GM12801 (cell line): Measurements from ENCODE around the gene CDC42BPA.

ENCODE experiments used
- CTCF ChIP-seq: IDR thresholded peaks from one replicate; pipeline ENCODE4 v1.5.1; 2011; ENCODE audit warnings: control low read depth; ENCODE audit not compliant: insufficient read length; ENCODE audit errors: extremely low read depth

CDC42BPA gene

GRCh38 chr1:227218870-227219573 lies 99.3 kb downstream of the CDC42BPA start:
- TF ChIP-seq CTCF = no peak

GRCh38 chr1:227215863-227216510 lies 102.3 kb downstream of the CDC42BPA start:
- no peak for TF ChIP-seq CTCF

- TF ChIP-seq CTCF = no peak
These were observed 104.1 kb downstream of the CDC42BPA start for GRCh38 chr1:227214207-227214606.

GRCh38 chr1:227213426-227213825 lies 104.9 kb downstream of the CDC42BPA start:
- TF ChIP-seq CTCF = no peak

- no peak for TF ChIP-seq CTCF
These were observed 106.1 kb downstream of the CDC42BPA start for GRCh38 chr1:227212164-227212563.

- TF ChIP-seq CTCF = no peak
These were observed 107.7 kb downstream of the CDC42BPA start for GRCh38 chr1:227210604-227211003.

- TF ChIP-seq CTCF = no peak
These were observed 121.2 kb downstream of the CDC42BPA start for GRCh38 chr1:227197064-227197463.
